HFFc6 (cell line): ENCODE data around the gene MRPL47. TPM values are rescaled to one million over a fixed set of nuclear protein-coding genes. Genes with fewer than 3 reads are reported as not detected.

Experiments used
- DNase-seq: peaks from one replicate; pipeline ENCODE4 v3.0.0-alpha.2; 2018
- H3K27ac Mint-ChIP-seq: 2 replicates; pipeline ENCODE4 v1.8.0; 2020; ENCODE audit warnings: mild to moderate bottlenecking, mixed read lengths
- H3K27me3 Mint-ChIP-seq: 2 replicates; pipeline ENCODE4 v1.8.0; 2021; ENCODE audit warnings: mild to moderate bottlenecking, moderate library complexity, mixed read lengths; ENCODE audit not compliant: insufficient read depth
- H3K36me3 Mint-ChIP-seq: 2 replicates; pipeline ENCODE4 v1.8.0; 2021; ENCODE audit warnings: low read depth, mixed read lengths
- H3K4me1 Mint-ChIP-seq: 2 replicates; pipeline ENCODE4 v1.8.0; 2020; ENCODE audit warnings: low read depth, mixed read lengths
- H3K4me3 Mint-ChIP-seq: 2 replicates; pipeline ENCODE4 v1.8.0; 2020; ENCODE audit warnings: mild to moderate bottlenecking, moderate library complexity, mixed read lengths
- H3K9me3 Mint-ChIP-seq: 2 replicates; pipeline ENCODE4 v1.8.0; 2020; ENCODE audit warnings: mild to moderate bottlenecking, mixed read lengths
- total RNA-seq, 6 experiments: library from RNA; stranded (reverse); fragmentation: NEBNext Ultra II Directional; extraction: Animal tissue kit (Norgen Biotek cat#: 25700); gene quantifications; 2 replicates in 1 of 6; 3 replicates in 5 of 6; pipeline ENCODE4 v1.2.3, GENCODE V29; 2021
- TF ChIP-seq, protein P1 (sequence below): fragments of 200-600 bp; sonication (generic); IDR thresholded peaks from 2 replicates; pipeline ENCODE4 v1.5.0; 2021; ENCODE audit warnings: antibody characterized with exemption, mild to moderate bottlenecking

MRPL47 gene
- total RNA-seq, 6 experiments from 2014 or later: 49.4 to 59.7 (median 56.0) TPM

DNA sequence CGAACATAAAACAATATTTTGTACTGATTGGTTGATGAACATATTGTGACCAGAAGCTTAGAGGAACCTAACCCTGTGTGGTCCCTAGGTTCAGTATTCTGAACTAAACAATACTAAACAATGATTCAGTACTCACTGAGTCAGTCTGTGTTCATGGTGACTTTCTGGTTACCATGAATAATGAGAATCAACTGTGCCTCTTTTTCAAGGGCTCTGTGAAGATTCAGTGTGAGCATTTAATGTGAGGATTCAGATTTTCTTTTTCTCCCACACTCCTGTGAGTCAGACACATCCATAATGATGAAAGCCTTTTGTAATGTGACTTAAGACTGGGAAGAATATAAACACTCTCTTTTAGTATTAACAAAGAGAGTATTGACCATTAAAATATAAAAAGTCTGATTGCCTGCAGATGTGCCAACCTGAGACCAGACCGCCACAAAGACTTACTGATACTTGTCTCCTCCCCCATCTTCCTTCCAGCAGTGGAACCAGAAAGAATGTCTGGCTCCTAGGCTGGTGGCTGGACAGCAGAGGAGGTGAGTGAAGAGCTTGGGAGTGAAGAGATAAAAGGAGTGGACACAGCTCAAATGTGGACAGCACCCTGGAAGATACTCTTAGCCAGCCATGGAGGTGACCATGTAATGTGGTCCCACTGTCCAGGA, 59.3 kb downstream of the MRPL47 start:
- Mint-ChIP-seq H3K4me3 (peak overlapping the region; percentile 9; the same call in 1 of the 2 replicates), H3K9me3 (peaks cover 22% of the 10 kb centered on the region)

GRCh38 chr3:179542375-179542774, 62.1 kb downstream of the MRPL47 start:
- Mint-ChIP-seq H3K9me3 (peaks cover 22% of the 10 kb centered on the region), H3K27me3 (no peaks in the 10 kb centered on the region; the same call in 1 of the 2 replicates), H3K36me3 (peaks cover 9% of the 10 kb centered on the region; the same call in 1 of the 2 replicates), H3K27ac (peak overlapping the region; percentile 25; the same call in 1 of the 2 replicates), H3K4me1 (peaks cover 13% of the 10 kb centered on the region), H3K4me3 (no peak overlapping the region)
- no peak for DNase-seq
- TF ChIP-seq, protein P1, sequence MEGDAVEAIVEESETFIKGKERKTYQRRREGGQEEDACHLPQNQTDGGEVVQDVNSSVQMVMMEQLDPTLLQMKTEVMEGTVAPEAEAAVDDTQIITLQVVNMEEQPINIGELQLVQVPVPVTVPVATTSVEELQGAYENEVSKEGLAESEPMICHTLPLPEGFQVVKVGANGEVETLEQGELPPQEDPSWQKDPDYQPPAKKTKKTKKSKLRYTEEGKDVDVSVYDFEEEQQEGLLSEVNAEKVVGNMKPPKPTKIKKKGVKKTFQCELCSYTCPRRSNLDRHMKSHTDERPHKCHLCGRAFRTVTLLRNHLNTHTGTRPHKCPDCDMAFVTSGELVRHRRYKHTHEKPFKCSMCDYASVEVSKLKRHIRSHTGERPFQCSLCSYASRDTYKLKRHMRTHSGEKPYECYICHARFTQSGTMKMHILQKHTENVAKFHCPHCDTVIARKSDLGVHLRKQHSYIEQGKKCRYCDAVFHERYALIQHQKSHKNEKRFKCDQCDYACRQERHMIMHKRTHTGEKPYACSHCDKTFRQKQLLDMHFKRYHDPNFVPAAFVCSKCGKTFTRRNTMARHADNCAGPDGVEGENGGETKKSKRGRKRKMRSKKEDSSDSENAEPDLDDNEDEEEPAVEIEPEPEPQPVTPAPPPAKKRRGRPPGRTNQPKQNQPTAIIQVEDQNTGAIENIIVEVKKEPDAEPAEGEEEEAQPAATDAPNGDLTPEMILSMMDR: no peak

More for the DNA sequence above, 59.3 kb downstream of the MRPL47 start:
- Mint-ChIP-seq H3K27ac (peak overlapping the region; percentile 92), H3K4me1 (peaks cover 13% of the 10 kb centered on the region), H3K27me3 (peaks cover 2% of the 10 kb centered on the region), H3K36me3 (peaks cover 9% of the 10 kb centered on the region; the same call in 1 of the 2 replicates)
- peak; percentile 91 for DNase-seq
- TF ChIP-seq, protein P1: no peak

DNA sequence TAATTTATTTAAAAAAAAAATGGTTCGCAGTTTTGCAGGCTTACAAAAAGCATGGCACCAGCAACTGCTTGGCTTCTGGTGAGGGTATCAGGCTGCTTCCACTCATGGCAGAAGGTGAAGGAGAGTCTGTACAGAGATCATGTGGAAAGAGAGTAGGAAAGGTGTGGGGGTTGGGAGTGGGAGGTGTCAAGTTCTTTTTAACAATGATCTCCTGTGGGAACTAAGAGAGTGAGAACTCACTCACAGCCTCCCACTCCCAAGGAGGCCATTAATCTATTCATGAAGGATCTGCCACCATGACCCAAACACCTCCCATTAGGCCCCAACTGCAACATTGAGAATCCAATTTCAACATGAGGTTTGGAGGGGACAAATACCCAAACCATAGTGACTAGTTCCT, 62.8 kb downstream of the MRPL47 start:
- H3K4me1 Mint-ChIP-seq: peaks cover 13% of the 10 kb centered on the region
- peaks cover 22% of the 10 kb centered on the region for H3K9me3 Mint-ChIP-seq
- H3K4me3 Mint-ChIP-seq: no peak overlapping the region
- H3K27ac Mint-ChIP-seq: no peak overlapping the region
- H3K27me3 Mint-ChIP-seq: no peaks in the 10 kb centered on the region; the same call in 1 of the 2 replicates
- TF ChIP-seq, protein P1: no peak
- peaks cover 9% of the 10 kb centered on the region; the same call in 1 of the 2 replicates for H3K36me3 Mint-ChIP-seq
- DNase-seq: no peak

- Mint-ChIP-seq H3K9me3 (peaks cover 22% of the 10 kb centered on the region), H3K4me3 (no peak overlapping the region), H3K27ac (no peak overlapping the region), H3K27me3 (no peaks in the 10 kb centered on the region; the same call in 1 of the 2 replicates), H3K4me1 (peaks cover 13% of the 10 kb centered on the region), H3K36me3 (peaks cover 9% of the 10 kb centered on the region; the same call in 1 of the 2 replicates)
- DNase-seq: no peak
- TF ChIP-seq, protein P1: no peak
Observed at GRCh38 chr3:179541094-179541493, 63.3 kb downstream of the MRPL47 start.

Other genes starting within 250 kb of the MRPL47 start
- 10 to 100 TPM; 40.8 to 51.0 (median 46.3) TPM for gene GNB4, start 153.2 kb downstream of the MRPL47 start, total RNA-seq
- gene ACTL6A, start 41.7 kb downstream of the MRPL47 start, total RNA-seq: 10 to 100 TPM; 39.6 to 64.6 (median 59.4) TPM
- 100 to 1,000 TPM in 4 of 6 experiments, 10 to 100 TPM in 2; 91.3 to 114 (median 102) TPM for gene NDUFB5, start 156 bp upstream of the MRPL47 start, total RNA-seq
- 10 to 100 TPM; 17.1 to 25.0 (median 21.5) TPM for gene USP13, start 48.4 kb upstream of the MRPL47 start, total RNA-seq